RPMI7951 (cell line): ENCODE results near the gene VPS37B. TPM values are rescaled to one million over a fixed set of nuclear protein-coding genes. Genes with fewer than 3 reads are reported as not detected.
A peak's percentile ranks its signal among the peaks of the same experiment; 100 is the strongest.

Source experiments
- DNase-seq: peaks from one replicate; pipeline ENCODE4 v3.0.0-alpha.2; 2012; ENCODE audit warnings: low read depth
- total RNA-seq: library from RNA; depleted of rRNA; stranded (reverse); fragments of >200 nt; shearing (Covaris generic); gene quantifications from 2 replicates; pipeline ENCODE4 v1.2.3, GENCODE V29; 2014

The VPS37B gene
- total RNA-seq, 1 experiment from 2014 or later: 35.8 TPM

DNA sequence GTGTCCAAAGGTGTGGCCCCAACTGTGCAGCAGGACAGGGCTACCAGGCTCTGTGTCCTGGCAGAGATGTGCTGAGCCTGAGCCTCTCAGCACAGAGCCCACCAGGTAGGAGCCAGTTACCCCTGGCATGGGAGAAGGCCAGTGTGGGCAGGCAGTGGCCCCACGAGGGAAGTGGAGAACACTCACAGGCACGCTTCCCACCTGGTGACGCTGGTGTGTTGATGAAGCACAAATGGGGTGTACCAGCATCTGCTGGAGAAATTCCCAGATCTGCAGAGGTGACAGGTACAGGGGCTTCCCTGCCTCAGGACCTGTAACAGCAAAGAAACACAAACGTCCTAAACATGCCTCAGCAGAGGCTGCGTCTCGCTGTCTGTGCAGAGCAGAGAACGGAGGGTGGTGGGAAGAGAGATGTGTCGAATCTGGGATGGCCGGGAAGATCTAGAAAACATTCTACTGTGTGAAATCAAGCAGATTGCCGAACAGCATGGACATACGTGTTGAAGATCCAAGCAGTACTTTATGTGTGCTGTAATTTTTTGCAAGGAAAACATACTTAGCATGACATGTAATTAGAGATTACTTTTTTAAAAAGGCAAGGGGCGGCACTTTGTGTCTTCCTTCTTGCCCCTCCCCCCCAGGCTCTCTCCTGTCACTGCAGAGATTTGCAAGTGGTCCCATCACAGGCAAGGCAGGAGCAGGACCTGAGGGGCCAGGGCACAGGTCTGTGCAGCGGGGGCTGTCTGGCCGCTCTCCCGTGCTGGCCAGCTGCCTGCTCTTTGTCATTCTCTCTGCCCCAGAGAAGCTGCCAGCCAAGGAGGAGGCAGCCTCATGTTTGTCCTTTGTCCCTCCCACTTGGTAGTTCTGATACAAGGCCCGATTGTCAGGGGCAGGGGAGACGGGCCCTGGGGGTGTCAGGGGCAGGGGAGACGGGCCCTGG is 43.3 kb downstream of the VPS37B start:
- DNase-seq: no peak

DNA sequence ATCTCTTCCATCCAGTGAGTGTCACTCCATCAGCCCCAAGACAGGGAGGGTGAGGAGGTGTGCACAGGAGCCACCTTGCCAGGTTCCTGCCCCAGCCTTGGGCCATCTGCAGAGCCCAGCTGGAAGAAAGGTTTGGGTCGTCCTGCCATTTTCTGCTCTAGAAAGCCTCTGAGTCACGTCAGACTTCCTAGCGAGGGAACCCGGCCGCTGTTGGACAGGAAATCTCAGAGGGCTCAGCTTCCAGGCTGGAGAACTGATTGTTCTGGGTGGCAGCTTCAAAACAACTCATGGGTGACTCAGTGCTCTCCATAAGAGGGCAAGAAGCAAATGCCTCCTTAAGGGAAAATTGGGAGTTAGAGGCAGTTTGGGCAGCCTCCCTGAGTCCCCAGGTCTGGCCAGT is 44.1 kb downstream of the VPS37B start:
- DNase-seq: peak; percentile 82

DNA sequence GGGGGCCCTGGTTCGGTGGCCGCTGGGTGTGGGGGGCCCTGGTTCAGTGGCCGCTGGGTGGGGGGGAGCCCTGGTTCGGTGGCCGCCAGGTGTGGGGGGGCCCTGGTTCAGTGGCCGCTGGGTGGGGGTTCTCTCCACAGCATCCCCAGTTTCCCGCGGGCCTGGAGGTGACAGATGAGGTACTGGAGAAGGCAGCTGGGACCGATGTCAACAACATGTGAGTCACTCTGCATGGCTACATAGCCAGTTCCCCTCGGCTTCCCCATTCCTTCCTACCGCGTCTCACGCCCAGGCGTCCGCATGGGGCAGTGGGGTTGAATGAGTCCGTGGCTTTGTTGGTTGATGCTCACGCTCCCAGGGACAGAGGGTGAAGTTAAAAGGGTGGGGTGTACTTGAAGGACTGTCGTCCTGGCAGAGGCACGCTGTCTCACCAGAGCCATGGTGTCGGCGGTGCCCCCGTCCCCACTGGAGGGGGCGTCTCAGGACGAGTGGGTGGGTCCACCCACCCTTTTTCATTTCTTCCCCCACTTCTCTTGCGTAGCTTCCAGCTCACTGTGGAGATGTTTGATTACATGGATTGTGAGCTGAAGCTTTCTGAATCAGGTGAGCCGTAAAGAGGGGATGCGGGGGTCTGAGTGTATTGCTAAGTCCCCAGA is 45.1 kb downstream of the VPS37B start:
- DNase-seq: peak; percentile 49

DNA sequence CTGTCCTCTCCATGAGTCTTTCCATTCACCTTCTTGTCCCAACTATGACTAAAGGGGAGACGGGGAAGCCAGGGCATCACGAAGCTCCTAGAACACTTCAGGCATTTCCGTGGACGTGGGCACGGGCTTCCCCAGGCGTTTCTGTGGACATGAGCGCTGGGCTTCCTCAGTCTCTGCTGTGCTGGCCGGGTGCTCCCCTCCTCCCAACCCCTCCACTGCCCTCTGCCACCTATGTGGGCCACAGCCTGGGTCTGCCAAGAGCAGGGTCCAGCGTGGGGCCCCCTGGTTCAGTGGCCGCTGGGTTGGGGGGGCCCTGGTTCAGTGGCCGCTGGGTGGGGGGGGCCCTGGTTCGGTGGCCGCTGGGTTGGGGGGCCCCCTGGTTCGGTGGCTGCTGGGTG is 45.9 kb downstream of the VPS37B start:
- DNase-seq: no peak

DNA sequence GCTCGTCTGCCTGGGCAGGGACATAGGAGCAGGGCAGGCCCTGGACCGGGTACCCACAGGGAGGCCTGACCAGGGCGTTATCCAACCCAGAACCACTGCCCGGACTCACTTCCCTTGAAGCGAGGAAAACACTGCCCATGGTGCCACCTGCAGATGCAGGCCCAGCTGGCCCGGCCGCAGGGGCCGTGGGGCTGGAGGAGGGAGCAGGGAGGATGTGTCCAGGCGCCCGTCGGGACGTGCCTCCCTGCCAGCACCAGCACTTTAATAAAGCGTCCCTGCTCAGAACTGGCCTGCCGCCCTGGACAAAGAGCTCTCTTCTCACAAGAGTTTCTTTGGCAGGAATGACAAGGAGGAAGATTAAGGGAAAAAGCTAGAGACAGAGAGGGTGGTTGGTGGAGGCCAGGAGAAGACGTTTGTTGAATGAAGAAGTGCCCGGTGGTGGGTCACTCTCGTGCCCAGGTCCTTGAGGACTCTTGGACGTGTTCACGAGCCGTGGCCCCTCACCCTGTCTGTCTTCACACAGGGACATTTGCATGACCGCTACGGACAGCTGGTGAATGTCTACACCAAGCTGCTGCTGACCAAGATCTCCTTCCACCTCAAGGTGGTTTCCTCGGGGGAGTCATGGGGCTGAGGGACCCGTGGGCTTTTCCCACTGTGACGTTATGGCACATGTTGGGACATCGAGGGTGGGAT is 46.4 kb downstream of the VPS37B start:
- DNase-seq: no peak

DNA sequence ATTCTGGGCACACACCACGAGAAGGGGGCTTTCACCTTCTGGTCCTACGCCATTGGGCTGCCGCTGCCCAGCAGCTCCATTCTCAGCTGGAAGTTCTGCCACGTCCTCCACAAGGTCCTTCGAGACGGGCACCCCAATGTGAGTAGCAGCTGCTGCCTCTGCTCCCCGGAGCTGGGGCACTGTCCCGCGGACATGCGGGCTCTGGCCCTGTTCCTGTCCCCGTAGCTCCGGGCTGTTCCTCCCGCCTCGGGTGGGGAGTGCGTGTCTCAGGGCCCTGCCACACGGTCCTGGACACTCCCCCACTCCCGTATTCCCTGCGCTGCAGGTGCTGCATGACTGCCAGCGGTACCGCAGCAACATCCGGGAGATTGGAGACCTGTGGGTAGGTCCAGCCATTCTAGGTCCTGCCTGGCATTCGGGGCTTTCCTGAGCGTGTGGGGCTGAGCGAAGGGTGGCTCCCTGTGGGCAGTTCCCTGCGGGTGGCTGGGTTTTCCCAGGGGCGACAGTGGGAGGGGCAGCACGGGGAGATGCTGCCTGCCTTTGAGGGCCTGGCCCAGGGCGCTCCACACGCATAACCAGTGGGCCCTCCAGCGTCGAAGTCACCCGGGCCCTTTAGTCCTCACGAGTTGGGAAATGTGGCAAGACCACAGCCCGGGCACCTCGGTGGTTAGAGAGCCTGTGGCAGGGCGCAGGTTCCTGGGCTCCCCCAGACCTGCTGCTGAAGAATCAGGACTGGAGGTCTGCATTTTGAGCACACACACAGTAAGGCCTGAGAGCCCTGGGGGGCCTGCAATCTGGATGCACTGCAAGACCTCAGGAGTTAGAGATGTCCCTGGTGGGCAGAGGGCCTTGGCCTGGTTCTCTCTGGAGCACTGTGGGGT is 47.2 kb downstream of the VPS37B start:
- DNase-seq: no peak

DNA sequence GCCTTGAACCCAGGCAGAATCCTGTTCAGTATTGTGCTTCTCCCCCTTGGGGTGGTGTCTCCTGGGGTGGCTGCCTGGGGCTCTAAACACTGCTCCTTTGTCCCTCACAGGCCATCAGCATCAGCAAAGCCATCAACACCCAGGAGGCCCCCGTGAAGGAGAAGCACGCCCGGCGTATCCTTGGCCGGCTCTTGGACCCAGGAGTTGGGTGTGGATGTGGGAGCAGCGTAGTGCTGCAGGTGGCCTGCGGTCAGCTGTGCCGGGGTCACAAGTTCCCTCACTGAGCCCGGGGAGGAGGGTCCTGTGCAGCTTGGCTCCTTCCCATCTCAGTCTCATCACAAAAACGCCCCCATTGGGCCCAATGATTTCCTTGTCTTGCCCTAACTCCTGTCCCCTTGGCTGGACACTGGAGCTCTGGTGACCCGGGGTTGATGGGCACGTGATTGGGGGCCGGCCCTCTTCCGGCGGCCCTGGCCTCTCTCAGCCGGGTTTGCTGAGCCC is 48.0 kb downstream of the VPS37B start:
- DNase-seq: no peak

DNA sequence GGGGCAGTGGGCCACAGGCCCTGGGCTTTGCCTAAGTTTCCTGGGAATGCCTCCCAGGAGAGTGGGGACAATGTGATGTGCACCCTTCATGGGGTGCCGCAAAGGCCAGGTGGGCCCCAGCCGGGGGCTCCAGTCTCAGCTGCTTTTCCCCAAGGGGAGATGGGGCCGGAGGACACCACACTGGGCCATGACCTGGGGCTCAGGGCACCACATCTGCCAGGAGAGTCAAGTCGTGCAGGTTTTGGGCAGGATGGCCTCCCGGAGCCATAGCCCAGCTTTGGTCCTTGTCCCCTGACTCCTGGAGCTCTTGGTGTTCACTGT is 48.4 kb downstream of the VPS37B start:
- no peak for DNase-seq

DNA sequence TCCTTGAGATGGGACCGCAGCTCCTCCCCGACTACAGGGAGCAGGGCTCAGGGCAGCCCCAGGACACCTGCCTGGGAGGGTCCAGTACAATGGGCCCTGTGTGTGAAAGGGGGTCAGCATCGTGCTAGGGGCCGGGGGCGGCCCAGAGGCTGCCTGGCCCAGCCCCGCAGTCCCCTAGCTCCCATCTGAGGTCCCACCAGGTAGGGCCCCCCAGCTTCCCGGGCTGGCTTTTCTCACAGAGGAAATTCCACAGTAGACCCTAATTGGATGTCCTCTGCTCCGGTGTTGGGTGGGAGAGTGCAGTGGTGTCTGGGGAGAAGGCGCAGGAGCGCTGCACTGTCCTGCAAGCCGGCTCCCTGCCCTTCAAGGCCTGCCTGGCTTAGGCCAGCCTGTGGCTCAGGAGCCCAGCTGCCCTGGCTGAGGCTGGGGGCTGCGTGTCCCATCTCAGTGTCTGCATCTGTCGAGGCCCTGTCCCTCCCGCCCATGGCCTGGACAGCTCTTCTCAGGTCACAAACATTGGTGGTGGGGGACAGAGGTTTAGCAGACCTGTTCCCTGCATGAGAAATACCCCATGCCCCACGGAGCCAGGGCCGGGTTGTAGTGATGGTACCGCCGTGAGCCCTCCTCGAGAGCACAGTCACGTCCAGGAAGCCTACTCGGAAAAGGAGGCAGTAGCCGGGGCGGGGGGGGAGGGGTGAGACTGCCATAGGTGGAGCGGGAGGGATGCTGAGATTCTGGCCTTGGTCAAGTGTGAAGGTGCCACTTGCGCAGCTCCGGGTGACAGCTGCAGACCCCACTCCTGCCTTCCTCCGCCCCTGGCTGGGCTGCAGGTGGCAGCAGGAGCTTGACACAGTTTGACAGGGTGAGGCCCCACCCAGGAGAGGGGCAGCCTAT is 49.1 kb downstream of the VPS37B start:
- DNase-seq: no peak

DNA sequence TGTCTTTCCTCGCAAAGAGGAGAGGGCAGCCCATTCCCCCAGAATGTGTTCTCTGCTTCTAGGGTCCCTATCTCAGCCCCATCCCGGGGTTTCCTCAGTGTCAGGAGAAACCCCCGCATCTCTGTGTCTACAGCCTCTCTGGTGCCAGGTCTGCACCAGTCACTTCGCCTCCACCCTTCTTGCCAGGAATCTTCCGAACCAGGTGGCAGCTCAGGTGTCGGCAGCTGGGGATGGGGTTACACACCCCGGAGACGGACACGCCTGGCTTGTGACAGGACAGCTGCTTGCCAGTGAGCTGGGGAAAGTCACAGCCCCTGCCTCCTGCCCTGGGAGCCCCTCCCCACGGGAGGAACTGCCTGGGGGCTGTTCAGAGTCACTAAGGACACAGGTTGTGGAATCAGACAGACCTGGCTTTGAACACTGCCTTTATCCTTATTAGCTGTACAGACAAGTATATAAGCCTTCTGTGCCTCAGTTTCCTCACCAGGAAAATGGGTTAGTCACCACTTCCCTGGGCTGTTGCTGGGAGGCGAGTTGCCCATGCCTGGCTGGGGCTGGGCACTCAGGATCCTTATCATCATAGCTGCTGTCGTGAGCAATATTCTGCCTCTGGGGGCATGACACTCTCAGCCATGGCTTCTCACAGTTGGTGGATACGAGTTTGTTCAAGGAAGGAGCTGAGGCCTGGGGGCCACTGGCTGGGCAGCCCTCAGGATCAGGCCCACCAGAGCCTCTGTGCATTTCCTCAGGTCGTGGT is 49.9 kb downstream of the VPS37B start:
- no peak for DNase-seq

DNA sequence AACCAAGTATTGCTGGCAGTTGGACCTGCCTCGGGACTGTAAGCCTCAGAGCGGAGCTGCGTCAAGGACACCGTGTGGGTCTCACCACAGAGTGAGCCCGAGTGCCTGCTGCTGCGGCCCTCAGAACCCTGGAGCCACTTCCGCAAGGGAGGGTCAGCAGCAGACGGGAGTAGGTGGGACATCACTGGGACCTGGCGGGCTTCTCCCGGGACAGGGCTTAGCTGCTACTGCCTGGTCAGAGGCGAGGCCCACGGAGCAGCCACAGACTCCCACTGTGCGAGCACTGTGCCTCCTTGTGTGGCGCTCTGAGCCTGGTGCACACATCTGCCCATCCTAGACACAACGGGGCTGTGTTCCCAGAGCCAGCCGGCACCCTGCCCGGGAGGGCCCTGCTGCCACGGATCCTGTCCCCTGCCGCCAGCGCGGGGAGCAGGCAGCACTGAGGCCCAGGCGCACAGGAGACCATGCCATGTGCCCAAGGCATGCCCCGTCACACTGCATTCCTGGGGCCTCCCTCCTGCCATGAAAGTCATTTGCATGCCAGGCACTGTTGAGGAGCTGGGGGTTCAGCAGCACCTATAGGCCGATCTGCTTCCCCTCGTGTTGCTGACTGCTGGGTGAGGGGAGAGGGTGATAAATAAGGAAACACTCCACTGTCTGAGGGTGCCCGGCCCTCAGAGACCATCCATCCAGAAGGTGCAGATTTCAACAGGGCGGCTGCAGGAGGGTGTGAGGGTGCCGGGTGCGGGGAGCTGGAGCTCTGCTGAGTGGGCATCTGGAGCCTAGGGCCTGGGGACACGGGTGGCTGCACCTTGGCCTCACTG is 50.7 kb downstream of the VPS37B start:
- DNase-seq: no peak

DNA sequence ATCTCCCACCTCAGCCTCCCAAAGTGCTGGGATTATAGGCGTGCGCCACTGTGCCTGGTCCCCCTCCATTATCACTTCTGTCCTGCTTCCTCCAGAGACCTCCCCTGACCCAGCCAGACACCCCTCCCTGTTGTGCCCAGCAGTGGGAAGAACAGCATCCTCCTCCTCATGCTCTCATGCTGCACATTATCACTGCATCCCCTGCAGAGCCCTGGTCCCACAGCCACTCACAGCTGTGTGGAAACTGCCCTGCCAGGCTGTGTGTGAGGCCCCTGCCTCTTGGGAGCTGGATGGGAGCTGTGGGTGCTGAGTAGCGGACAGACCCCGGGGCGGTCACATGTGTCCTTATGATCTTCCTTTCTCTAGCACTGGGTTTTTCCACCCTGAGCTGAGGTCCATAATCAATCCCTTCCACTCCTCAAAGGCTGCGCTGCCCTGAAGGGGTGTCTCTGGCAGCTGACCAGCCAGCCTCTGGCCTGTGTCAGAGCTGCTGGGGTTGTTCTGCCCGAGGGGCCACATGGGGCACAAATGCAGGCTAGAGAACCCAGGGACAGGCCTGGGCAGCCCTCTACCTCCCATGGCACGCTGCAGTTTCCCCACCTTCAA is 51.5 kb downstream of the VPS37B start:
- no peak for DNase-seq

DNA sequence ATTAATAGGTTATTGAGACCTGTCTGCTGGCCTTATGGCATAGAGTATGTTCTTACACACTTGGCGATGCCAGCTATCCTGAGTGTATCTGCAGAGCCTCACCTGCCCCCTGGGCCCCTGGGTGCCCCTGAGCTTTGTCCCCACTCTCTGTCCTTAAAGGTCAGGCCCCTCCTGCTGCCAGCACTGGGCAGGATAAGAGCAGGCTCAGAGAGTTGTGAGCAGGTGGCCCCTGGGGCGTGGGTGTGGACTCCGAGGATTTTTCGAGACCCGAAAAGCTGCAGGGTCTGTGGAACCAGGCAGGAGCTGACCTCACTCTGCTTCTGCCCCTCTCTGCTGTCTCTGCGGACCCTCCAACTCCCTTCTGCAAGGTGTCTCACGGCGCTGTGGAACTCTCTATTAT is 52.5 kb downstream of the VPS37B start:
- DNase-seq: no peak

DNA sequence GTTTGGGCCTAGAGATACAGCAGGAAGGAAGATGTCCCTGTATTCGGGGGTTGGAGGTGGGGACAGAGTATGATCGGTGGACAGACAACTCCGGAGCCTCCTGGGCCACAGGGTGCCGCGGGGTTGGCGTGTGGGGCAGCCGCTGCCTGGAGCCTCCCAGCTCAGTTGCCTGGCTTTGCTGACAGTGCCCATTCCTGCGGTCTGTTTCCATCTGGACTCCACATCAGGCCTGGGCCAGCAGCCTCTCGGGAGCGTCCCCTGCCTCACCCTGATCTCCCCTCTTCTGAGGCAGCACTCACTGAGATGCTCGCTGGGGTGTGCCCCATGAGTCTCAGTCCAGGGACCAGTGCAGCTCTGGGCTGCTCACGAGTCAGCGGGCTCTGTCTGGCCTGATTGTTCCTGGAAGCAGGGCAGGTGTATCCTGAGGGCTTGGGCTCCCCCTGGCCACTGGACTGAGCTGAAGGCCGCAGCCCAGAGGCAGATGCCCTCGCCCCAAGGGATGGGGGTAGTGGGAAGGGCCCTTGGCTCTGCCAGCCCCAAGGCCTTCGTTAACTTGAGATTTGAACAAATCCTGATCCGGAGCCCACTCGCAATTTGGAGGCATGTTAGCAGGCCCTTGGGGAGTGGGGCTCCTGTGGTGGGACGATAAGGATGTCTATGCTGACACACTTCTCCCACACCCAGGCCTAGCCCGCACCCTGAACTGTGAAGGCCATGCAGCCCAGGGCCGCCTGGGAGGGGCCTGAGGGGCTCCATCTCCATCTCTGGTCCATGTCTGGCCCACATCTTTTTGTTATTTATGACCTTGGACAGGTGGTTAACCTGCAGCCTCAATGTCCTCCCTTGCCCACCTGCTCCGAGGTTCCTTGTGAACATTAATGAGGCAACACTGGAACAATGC is 53.2 kb downstream of the VPS37B start:
- DNase-seq: peak; percentile 58

DNA sequence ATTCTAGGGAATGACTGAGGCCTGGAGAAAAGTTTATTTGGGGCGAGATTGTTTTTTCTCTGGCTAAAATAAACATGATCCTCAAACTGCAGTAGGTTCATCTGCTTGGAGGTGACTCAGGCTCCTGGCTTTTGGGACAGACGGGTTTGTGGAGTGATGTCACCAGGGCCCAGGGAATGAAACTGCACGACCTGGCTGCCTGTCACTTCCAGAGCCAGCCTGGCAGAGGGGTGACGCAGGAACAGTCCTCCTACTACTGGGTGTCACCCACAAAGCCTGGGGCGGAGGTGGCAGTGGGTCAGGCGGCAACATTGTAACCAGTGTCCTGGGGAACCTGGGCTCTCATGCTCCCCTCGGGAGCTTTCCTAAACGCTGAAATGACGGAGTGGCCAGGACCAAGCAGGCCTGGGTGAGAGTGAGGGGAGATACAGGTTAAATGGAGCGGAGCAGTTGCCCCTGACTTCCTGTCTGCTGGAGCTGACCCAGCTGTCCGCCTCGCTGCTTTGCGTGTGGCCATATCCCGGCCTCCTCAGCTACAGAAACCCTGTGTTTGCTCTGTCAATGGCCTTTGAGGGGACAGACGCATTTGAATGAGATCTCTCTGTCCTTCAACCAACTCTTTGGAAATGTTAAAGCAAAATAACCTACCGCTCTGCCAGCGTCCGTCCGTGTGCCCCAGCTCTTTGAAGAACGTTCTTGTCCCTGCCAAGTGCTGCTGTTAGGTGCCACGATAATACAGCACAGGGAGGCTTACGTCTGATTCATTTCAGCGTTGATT is 54.2 kb downstream of the VPS37B start:
- peak; percentile 55 for DNase-seq
